ENCODE data around the gene SLC7A7. TPM values are rescaled to one million over a fixed set of nuclear protein-coding genes. Genes with fewer than 3 reads are reported as not detected.

Gene SLC7A7
- total and polyA plus RNA-seq, 2 of the 13 experiments (the other 11 are each of a cell fraction or from before 2014, with no cell fraction given): 0.13 to 0.63 TPM

GRCh38 chr14:22864979-22865378 lies 49.7 kb upstream of the SLC7A7 start (continued):
- TF ChIP-seq AKAP8 (CRISPR knock-in tag; IDR thresholded peaks at IDR 0.05) (no peak), ZNF34 (CRISPR knock-in tag; IDR thresholded peaks at IDR 0.05; ENCODE audit: borderline replicate concordance) (0 out of 2 replicates have a peak, but pooled peaks have one; percentile 50), ZNF510 (CRISPR knock-in tag; IDR thresholded peaks at IDR 0.05; ENCODE audit: low read depth) (no peak), DNMT3B (CRISPR knock-in tag; conservative IDR thresholded peaks at IDR 0.05) (no peak), ZNF773 (CRISPR knock-in tag; IDR thresholded peaks at IDR 0.05; ENCODE audit: borderline replicate concordance) (0 out of 2 replicates have a peak, but pooled peaks have one; percentile 25), ZEB1 (IDR thresholded peaks at IDR 0.05; ENCODE audit: insufficient replicate concordance, low read depth) (no peak), FOXP1 (IDR thresholded peaks at IDR 0.05) (no peak), FOXP1 (CRISPR knock-in tag; IDR thresholded peaks at IDR 0.05) (no peak), KDM4B (CRISPR knock-in tag; IDR thresholded peaks at IDR 0.05) (no peak), ZNF891 (CRISPR knock-in tag; IDR thresholded peaks at IDR 0.05) (no peak), ZNF138 (CRISPR knock-in tag; IDR thresholded peaks at IDR 0.05; ENCODE audit: low read depth) (no peak)
- TF ChIP-seq, protein P1, sequence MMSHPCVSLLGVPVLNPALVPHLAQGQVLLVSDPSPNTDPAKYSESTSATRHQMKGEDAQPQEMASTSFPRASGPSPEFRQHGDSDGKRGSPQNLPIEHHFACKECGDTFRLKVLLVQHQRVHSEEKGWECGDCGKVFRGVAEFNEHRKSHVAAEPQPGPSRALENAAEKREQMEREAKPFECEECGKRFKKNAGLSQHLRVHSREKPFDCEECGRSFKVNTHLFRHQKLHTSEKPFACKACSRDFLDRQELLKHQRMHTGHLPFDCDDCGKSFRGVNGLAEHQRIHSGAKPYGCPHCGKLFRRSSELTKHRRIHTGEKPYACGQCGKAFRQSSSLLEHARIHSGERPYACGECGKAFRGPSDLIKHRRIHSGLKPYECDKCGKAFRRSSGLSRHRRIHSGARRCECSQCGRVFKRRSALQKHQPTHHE (CRISPR knock-in tag; IDR thresholded peaks at IDR 0.05; ENCODE audit: borderline replicate concordance): no peak
- TF ChIP-seq, protein P2, sequence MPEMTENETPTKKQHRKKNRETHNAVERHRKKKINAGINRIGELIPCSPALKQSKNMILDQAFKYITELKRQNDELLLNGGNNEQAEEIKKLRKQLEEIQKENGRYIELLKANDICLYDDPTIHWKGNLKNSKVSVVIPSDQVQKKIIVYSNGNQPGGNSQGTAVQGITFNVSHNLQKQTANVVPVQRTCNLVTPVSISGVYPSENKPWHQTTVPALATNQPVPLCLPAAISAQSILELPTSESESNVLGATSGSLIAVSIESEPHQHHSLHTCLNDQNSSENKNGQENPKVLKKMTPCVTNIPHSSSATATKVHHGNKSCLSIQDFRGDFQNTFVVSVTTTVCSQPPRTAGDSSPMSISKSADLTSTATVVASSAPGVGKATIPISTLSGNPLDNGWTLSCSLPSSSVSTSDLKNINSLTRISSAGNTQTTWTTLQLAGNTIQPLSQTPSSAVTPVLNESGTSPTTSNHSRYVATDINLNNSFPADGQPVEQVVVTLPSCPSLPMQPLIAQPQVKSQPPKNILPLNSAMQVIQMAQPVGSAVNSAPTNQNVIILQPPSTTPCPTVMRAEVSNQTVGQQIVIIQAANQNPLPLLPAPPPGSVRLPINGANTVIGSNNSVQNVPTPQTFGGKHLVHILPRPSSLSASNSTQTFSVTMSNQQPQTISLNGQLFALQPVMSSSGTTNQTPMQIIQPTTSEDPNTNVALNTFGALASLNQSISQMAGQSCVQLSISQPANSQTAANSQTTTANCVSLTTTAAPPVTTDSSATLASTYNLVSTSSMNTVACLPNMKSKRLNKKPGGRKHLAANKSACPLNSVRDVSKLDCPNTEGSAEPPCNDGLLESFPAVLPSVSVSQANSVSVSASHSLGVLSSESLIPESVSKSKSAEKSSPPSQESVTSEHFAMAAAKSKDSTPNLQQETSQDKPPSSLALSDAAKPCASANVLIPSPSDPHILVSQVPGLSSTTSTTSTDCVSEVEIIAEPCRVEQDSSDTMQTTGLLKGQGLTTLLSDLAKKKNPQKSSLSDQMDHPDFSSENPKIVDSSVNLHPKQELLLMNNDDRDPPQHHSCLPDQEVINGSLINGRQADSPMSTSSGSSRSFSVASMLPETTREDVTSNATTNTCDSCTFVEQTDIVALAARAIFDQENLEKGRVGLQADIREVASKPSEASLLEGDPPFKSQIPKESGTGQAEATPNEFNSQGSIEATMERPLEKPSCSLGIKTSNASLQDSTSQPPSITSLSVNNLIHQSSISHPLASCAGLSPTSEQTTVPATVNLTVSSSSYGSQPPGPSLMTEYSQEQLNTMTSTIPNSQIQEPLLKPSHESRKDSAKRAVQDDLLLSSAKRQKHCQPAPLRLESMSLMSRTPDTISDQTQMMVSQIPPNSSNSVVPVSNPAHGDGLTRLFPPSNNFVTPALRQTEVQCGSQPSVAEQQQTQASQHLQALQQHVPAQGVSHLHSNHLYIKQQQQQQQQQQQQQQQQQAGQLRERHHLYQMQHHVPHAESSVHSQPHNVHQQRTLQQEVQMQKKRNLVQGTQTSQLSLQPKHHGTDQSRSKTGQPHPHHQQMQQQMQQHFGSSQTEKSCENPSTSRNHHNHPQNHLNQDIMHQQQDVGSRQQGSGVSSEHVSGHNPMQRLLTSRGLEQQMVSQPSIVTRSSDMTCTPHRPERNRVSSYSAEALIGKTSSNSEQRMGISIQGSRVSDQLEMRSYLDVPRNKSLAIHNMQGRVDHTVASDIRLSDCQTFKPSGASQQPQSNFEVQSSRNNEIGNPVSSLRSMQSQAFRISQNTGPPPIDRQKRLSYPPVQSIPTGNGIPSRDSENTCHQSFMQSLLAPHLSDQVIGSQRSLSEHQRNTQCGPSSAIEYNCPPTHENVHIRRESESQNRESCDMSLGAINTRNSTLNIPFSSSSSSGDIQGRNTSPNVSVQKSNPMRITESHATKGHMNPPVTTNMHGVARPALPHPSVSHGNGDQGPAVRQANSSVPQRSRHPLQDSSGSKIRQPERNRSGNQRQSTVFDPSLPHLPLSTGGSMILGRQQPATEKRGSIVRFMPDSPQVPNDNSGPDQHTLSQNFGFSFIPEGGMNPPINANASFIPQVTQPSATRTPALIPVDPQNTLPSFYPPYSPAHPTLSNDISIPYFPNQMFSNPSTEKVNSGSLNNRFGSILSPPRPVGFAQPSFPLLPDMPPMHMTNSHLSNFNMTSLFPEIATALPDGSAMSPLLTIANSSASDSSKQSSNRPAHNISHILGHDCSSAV (CRISPR knock-in tag; IDR thresholded peaks at IDR 0.05; ENCODE audit: borderline replicate concordance): no peak
- TF ChIP-seq, protein P3, sequence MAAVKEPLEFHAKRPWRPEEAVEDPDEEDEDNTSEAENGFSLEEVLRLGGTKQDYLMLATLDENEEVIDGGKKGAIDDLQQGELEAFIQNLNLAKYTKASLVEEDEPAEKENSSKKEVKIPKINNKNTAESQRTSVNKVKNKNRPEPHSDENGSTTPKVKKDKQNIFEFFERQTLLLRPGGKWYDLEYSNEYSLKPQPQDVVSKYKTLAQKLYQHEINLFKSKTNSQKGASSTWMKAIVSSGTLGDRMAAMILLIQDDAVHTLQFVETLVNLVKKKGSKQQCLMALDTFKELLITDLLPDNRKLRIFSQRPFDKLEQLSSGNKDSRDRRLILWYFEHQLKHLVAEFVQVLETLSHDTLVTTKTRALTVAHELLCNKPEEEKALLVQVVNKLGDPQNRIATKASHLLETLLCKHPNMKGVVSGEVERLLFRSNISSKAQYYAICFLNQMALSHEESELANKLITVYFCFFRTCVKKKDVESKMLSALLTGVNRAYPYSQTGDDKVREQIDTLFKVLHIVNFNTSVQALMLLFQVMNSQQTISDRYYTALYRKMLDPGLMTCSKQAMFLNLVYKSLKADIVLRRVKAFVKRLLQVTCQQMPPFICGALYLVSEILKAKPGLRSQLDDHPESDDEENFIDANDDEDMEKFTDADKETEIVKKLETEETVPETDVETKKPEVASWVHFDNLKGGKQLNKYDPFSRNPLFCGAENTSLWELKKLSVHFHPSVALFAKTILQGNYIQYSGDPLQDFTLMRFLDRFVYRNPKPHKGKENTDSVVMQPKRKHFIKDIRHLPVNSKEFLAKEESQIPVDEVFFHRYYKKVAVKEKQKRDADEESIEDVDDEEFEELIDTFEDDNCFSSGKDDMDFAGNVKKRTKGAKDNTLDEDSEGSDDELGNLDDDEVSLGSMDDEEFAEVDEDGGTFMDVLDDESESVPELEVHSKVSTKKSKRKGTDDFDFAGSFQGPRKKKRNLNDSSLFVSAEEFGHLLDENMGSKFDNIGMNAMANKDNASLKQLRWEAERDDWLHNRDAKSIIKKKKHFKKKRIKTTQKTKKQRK (IDR thresholded peaks at IDR 0.05; ENCODE audit: low read length): no peak
- TF ChIP-seq, protein P4, sequence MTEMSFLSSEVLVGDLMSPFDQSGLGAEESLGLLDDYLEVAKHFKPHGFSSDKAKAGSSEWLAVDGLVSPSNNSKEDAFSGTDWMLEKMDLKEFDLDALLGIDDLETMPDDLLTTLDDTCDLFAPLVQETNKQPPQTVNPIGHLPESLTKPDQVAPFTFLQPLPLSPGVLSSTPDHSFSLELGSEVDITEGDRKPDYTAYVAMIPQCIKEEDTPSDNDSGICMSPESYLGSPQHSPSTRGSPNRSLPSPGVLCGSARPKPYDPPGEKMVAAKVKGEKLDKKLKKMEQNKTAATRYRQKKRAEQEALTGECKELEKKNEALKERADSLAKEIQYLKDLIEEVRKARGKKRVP (CRISPR knock-in tag; IDR thresholded peaks at IDR 0.05): 0 out of 4 replicates have a peak, but pooled peaks of 1 of the 2 experiments have one; percentile 17

Data from HepG2 (cell line).